Mucosa of rectum (tissue), 2 donors: Measurements from ENCODE around the gene CLASP1.

Experiments
- H3K27ac ChIP-seq, 2 donors: one replicate each; pipeline ENCODE4 v1.7.0; 2013; ENCODE audit warnings: inconsistent platforms in 2 of 2, low read depth in 2 of 2, low read length in 2 of 2
- H3K27me3 ChIP-seq, 2 donors: one replicate each; pipeline ENCODE4 v1.7.0; 2013; ENCODE audit warnings: low read length in 2 of 2; ENCODE audit not compliant: control insufficient read depth in 2 of 2, insufficient read depth in 2 of 2
- H3K36me3 ChIP-seq, 2 donors: one replicate each; pipeline ENCODE4 v1.7.0; 2013; ENCODE audit warnings: low read length in 2 of 2; ENCODE audit not compliant: control insufficient read depth in 2 of 2, insufficient read depth in 2 of 2
- H3K4me1 ChIP-seq, 2 donors: one replicate each; pipeline ENCODE4 v1.7.0; 2013; ENCODE audit warnings: low read length in 2 of 2, mild to moderate bottlenecking in 1 of 2; ENCODE audit not compliant: control insufficient read depth in 2 of 2, insufficient read depth in 2 of 2
- H3K4me3 ChIP-seq, 2 donors: one replicate each; pipeline ENCODE4 v1.7.0; 2013; ENCODE audit warnings: low read length in 2 of 2
- H3K9ac ChIP-seq, 2 donors: one replicate each; pipeline ENCODE4 v1.7.0; 2013; ENCODE audit warnings: low read length in 2 of 2, low read depth in 1 of 2, mild to moderate bottlenecking in 1 of 2
- H3K9me3 ChIP-seq, 2 donors: one replicate each; pipeline ENCODE4 v1.7.0; 2013; ENCODE audit warnings: low read length in 2 of 2; ENCODE audit not compliant: control insufficient read depth in 2 of 2
- donor health status: healthy.
- donor health status: Normal muscosa, but diverticular disease.

The CLASP1 gene

DNA sequence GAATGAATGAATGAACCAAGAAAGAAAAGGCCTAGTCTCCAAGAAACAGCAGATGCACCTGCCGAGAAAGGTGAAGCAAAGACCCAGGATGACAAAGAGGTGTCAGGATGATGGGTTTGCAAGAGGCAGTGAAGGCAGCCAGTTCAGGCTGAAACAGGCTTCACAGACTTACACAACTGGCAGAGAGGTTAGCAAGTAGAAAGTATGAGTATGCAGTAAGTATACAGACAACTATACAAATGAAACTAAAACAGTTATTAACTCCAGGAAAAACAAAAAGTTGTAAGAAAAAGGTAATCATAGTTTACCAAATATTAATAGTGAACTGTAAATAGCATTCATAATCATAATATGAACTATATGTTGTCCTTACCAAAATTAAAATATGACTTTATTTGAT is 138.4 kb downstream of the CLASP1 start:
- Histone ChIP-seq H3K4me3 (no peak overlapping the region), H3K27me3 (no peaks in the 10 kb centered on the region), H3K9ac (no peak overlapping the region), H3K9me3 (no peaks in the 10 kb centered on the region), H3K27ac (no peak overlapping the region), H3K4me1 (no peaks in the 10 kb centered on the region), H3K36me3 (peaks cover 6 to 16% of the 10 kb centered on the region in 2 donors)

DNA sequence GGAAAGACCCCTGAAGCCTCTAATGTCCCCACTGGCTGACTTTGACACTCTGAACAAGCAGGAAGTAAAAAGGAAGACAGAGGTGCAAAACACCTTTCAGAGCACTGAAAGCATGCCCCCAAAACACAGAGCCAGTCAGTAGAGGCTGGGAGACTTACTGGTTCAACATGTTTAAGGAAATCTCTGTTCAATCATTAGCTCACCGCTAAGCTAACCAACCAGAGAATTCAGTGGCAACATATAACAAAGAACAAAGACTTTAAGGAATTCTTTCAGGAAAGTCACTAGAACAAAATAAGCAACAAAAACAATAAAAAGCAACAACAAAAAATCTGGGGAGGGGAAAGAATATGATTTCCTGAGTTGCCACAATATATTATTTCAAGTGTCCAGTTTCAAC is 142.6 kb downstream of the CLASP1 start:
- H3K27ac ChIP-seq, result no peak overlapping the region
- no peaks in the 10 kb centered on the region for H3K27me3 ChIP-seq
- no peaks in the 10 kb centered on the region for H3K9me3 ChIP-seq
- H3K4me3 ChIP-seq, result no peak overlapping the region
- H3K9ac ChIP-seq, result no peak overlapping the region
- H3K4me1 ChIP-seq, result no peaks in the 10 kb centered on the region
- peaks cover 10 to 16% of the 10 kb centered on the region in 2 donors for H3K36me3 ChIP-seq

DNA sequence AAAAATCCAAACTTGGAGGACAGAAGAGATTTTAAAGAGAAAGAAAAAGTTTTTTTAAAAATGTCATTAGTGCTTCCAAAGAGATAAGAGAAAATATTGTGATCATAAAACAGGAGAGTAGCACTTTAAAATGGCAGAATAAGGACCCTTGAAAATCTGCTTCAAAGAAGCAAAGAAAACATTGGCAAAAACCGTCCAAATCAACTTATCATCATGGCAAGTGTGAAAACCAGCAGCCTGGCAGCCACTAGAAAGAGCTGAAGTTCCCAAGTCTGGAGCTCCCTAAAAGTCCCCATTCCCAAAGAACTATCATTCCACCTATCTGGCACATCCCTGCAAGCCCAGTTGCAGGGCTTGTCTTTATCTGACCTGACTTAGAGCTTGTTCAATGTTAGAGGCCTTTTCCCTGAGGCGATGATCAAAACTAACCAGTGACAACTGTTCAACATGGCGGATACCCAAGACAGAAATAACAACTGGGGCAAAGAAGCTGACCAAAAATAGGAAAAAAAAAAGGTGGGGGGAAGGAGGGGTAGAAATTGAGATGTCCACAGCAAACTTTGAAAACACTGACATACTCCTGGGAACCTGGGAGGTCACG is 143.2 kb downstream of the CLASP1 start:
- no peak overlapping the region for H3K9ac ChIP-seq
- no peak overlapping the region for H3K4me3 ChIP-seq
- H3K27me3 ChIP-seq, result no peaks in the 10 kb centered on the region
- H3K9me3 ChIP-seq, result no peaks in the 10 kb centered on the region
- H3K4me1 ChIP-seq, result no peaks in the 10 kb centered on the region
- peaks cover 10 to 18% of the 10 kb centered on the region in 2 donors for H3K36me3 ChIP-seq
- H3K27ac ChIP-seq, result no peak overlapping the region

DNA sequence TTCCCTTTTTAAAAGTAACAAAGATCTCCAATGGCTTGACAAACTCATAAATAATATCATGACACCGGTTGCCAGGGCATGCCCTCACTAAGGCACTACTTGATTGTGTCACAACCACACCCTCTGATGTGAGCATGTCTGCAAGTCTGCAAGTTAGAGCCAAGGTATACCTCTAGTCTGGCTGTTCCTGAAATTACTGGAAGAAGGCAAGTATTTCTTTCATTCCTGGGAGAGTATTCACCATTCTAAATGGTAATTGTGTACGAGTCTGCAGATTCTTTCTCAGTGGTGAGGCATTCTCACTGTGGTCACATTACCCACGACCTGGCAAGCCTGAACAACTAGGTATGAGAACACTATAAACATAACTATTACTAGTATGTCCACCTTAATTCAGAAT is 144.3 kb downstream of the CLASP1 start:
- Histone ChIP-seq H3K9ac (no peak overlapping the region), H3K9me3 (no peaks in the 10 kb centered on the region), H3K36me3 (peaks cover 8 to 18% of the 10 kb centered on the region in 2 donors), H3K4me3 (no peak overlapping the region), H3K27me3 (no peaks in the 10 kb centered on the region), H3K4me1 (no peaks in the 10 kb centered on the region), H3K27ac (no peak overlapping the region)

DNA sequence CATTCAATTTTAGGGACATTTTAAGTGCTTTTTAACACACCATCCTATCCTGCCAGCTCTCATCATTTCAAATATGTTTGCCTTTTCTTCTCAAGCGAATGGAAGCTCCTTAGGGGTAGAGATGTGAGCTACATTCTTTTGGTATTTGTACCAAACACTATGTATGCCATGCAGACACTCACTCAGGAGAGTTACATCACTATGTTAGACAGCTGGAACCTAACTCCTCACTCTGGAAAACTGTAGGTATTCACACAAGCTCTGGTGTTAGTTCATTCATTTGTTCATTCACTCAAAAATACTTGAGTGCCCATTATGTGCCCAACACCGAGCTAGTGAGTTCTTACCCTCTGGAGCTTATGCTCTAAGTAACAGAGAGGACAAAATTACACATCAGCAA is 144.9 kb downstream of the CLASP1 start:
- Histone ChIP-seq H3K9me3 (no peaks in the 10 kb centered on the region), H3K27me3 (no peaks in the 10 kb centered on the region), H3K4me3 (no peak overlapping the region), H3K9ac (no peak overlapping the region), H3K36me3 (peaks cover 11 to 18% of the 10 kb centered on the region in 2 donors), H3K27ac (no peak overlapping the region), H3K4me1 (no peaks in the 10 kb centered on the region)

DNA sequence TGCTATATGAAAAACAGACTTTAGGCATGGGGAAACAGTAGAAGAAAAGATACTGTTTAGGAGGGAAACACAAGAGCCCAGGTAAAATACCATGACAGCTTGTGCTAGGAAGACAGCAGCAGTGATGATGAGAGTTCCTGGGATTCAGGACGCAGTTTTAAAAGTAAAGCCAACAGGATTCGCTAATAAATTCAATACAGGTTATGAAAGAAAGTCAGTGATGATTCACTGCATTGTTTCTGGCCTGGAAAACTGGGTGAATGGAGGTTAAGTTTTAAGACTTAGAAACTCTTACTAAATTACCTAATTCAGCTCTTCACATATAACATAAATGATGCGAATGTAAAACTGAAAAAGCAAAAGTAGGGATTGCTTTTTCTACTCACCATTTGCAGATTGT is 146.5 kb downstream of the CLASP1 start:
- H3K9me3 ChIP-seq, result no peaks in the 10 kb centered on the region
- H3K27me3 ChIP-seq, result no peaks in the 10 kb centered on the region
- no peak overlapping the region for H3K4me3 ChIP-seq
- no peak overlapping the region for H3K27ac ChIP-seq
- H3K4me1 ChIP-seq, result no peaks in the 10 kb centered on the region
- H3K36me3 ChIP-seq, result peaks cover 11 to 18% of the 10 kb centered on the region in 2 donors
- H3K9ac ChIP-seq, result no peak overlapping the region

DNA sequence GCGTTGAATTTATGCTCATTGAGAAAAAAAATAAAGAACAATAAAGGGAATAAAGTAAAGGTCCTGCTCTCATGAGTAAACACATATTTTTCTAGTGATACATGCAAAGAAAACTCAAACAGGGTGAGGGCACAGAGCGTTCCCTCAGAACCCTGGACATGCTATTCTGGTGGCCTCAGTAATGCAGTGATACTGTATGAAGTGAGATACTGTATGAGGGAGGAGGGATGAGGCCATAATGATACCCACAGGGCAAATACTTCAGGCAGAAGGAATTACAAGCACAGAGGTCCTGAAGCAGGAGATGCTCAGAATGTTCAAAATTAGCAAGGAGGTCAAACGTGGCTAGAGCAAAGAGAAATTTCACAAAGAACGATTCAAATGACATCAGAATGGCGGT is 147.0 kb downstream of the CLASP1 start:
- Histone ChIP-seq H3K36me3 (peaks cover 11 to 18% of the 10 kb centered on the region in 2 donors), H3K9ac (no peak overlapping the region), H3K9me3 (no peaks in the 10 kb centered on the region), H3K27me3 (no peaks in the 10 kb centered on the region), H3K4me3 (no peak overlapping the region), H3K4me1 (no peaks in the 10 kb centered on the region), H3K27ac (no peak overlapping the region)

DNA sequence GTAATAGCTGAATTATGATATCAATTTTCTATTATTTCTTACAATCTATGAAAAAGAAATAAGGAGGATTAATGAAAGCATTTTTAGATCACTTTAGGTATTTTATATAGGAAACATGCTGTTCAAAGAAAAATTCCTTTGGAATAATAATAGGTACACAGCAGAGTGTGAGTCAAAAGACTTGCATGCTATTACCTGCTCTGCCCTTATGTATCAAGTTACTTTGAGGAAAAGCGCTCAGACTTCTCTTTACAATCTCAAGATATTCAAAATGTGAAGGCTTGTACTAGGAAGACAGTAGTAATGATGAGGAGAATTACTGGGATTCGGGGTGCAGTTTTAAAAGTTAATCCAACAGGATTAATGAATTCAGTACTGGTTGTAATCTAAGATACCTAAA is 147.7 kb downstream of the CLASP1 start:
- H3K4me1 ChIP-seq, result no peaks in the 10 kb centered on the region
- no peak overlapping the region for H3K27ac ChIP-seq
- no peak overlapping the region for H3K4me3 ChIP-seq
- no peaks in the 10 kb centered on the region for H3K9me3 ChIP-seq
- H3K36me3 ChIP-seq, result peaks cover 11 to 18% of the 10 kb centered on the region in 2 donors
- no peaks in the 10 kb centered on the region for H3K27me3 ChIP-seq
- H3K9ac ChIP-seq, result no peak overlapping the region

DNA sequence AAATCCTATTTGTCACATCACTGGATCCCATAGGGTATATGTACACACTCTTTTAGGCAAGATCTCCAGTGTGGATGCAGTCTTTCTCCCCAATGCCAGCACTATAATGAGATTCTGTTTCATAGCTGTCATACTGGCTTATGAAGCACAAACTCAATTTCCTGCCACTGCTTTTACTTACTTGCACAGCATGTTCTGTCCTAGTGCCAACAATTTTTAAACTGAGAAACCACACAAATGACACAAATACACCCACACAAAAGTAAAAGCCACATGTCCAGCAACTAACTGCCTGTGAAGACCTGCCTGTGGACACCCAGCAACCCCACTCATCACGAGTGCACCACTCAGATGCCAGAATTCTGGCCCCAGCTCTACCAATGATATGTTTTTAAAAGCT is 148.2 kb downstream of the CLASP1 start:
- H3K36me3 ChIP-seq, result peaks cover 11 to 18% of the 10 kb centered on the region in 2 donors
- no peaks in the 10 kb centered on the region for H3K4me1 ChIP-seq
- H3K9ac ChIP-seq, result no peak overlapping the region
- H3K27me3 ChIP-seq, result no peaks in the 10 kb centered on the region
- no peaks in the 10 kb centered on the region for H3K9me3 ChIP-seq
- H3K4me3 ChIP-seq, result no peak overlapping the region
- no peak overlapping the region for H3K27ac ChIP-seq

DNA sequence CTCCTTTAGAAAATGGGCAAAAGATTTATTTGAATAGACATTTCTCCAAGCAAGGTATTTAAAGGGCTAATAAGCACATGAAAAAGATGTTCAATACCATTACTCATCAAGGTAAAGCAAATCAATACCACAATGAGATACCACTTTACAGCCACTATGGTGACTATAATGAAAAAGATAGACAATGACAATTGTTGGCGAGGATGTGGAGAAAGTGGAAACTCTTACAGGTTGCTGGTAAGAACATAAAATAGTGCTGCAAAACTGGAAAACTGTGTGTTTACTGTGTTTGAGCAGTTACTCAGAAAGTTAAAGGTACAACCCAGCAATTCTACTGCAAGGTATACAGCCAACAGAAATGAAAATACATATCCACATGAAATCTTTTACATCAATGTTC is 150.5 kb downstream of the CLASP1 start:
- H3K4me3 ChIP-seq, result no peak overlapping the region
- no peak overlapping the region for H3K9ac ChIP-seq
- H3K4me1 ChIP-seq, result no peaks in the 10 kb centered on the region
- no peaks in the 10 kb centered on the region for H3K9me3 ChIP-seq
- H3K27me3 ChIP-seq, result no peaks in the 10 kb centered on the region
- no peak overlapping the region for H3K27ac ChIP-seq
- H3K36me3 ChIP-seq, result peaks cover 11 to 15% of the 10 kb centered on the region in 2 donors

DNA sequence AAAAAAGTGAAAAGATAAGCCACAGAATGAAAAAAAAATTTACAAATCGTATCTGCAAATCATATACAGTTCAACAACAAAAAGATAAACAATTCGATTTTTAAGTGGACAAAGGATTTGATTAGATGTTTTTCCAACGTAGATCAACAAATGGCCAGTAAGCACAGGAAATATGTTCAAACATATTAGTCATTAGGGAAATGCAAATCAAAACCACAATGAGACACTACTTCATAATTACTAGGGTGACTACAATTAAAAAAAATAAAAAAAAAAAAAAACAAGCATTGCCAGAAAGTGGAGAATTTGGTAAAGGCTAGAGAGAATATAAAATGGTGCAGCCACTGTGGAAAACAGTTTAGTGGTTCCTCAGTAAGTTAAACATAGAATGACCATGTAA is 156.9 kb downstream of the CLASP1 start:
- H3K4me3 ChIP-seq, result no peak overlapping the region
- H3K9me3 ChIP-seq, result no peaks in the 10 kb centered on the region
- no peak overlapping the region for H3K27ac ChIP-seq
- H3K9ac ChIP-seq, result no peak overlapping the region
- H3K36me3 ChIP-seq, result no peaks in the 10 kb centered on the region
- H3K4me1 ChIP-seq, result no peaks in the 10 kb centered on the region
- no peaks in the 10 kb centered on the region for H3K27me3 ChIP-seq
